H54 (cell line): ENCODE results near the gene XKR7.
A peak's percentile ranks its signal among the peaks of the same experiment; 100 is the strongest.

Experiments
- DNase-seq: peaks from one replicate; pipeline ENCODE4 v3.0.0; 2011; ENCODE audit warnings: low spot score, mixed read lengths; ENCODE audit not compliant: insufficient read length
- FAIRE-seq: peaks from 3 replicates; lab custom pipeline; 2011; peaks lifted over from hg19 to GRCh38; lab: Jason Lieb, UNC
- POLR2A ChIP-seq: IDR thresholded peaks from 2 replicates; pipeline ENCODE4 v1.6.1; 2011; ENCODE audit warnings: low read depth, mild to moderate bottlenecking, low read length

Gene XKR7

GRCh38 chr20:31974951-31975487 is 7.1 kb downstream of the XKR7 start:
- FAIRE-seq (no peak), DNase-seq (no peak)
- no peak for TF ChIP-seq POLR2A

DNA sequence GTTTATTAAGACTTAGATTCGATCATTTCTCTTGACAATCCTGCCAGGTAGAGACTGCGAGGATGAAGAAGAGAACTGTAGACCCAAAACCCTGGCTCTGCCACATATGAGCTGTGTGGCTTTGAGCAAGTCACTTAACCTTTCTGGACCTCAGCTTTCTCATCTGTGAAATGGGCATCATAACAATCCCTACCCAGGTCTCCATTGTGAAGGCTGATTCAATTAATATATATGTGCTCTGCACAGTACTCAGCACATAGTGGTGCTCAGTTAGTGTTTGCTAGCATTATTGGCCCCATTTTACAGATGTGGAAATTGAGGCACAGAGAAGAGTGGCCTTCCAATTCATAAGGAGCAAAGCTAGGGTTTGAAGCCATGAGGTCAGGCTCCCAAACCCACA is 7.9 kb downstream of the XKR7 start:
- DNase-seq (no peak), FAIRE-seq (no peak)
- TF ChIP-seq POLR2A = no peak

- no peak for TF ChIP-seq POLR2A
- no peak for DNase-seq
- FAIRE-seq = no peak
Observed at GRCh38 chr20:31977080-31977479, 9.1 kb downstream of the XKR7 start.

GRCh38 chr20:31979713-31980426 is 11.9 kb downstream of the XKR7 start:
- no peak for FAIRE-seq
- TF ChIP-seq POLR2A = no peak
- no peak for DNase-seq

- TF ChIP-seq POLR2A = no peak
- no peak for DNase-seq
- FAIRE-seq = no peak
Observed at GRCh38 chr20:31981784-31982183, 13.8 kb downstream of the XKR7 start.

GRCh38 chr20:31984981-31985471 is 17.1 kb downstream of the XKR7 start:
- FAIRE-seq (no peak), DNase-seq (no peak)
- TF ChIP-seq POLR2A = no peak

DNA sequence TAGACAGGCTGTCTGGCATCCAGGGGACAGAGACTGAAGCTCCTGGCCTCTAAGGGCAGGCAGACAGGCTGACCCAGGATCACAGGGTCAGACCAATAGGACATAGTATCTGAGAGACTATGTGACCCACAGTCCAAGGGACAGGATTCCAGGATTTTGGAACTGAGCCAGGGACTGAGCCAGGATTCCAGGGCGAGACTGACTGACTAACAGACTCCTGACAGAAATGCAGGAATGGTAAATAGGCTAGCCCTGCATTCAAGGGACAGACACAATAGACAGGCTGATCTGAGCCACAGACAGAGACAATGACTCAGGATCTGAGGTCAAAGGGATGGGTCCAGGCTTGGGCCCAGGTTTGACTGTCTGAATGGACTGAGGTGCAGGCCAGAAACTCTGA is 19.8 kb downstream of the XKR7 start:
- FAIRE-seq (no peak), DNase-seq (peak; percentile 60)
- TF ChIP-seq POLR2A = no peak

GRCh38 chr20:31988430-31989015 is 20.6 kb downstream of the XKR7 start:
- TF ChIP-seq POLR2A = no peak
- FAIRE-seq (no peak), DNase-seq (no peak)

DNA sequence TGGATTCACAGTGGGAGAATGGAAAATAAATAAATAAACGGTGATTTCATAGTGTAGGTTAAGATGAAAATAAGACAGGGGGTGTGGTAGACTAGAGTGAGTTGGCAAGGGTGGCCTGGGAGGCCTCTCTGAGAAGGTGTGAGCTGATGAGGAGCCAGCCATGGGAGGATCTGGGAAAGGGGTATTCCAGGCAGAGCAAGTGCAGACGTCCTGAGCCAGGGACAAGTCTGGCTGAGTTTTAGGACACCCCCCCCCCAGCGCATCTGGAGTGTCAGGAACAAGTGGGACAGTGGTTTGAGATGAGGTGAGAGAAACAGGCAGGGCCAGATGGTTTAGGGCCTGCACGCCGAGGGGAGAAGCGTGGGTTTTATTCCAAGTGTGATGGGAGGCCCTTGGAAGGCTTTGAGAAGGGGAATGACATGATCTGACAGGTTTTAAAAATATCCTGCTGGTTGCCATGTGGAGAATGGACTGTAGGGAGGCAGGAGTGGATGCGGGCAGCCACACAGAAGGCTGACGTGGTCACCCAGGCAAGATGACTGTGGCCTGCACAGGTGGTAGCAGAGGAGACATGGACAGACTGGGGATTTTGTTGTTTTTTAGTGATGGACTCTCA is 21.2 kb downstream of the XKR7 start:
- TF ChIP-seq POLR2A = no peak
- FAIRE-seq (no peak), DNase-seq (no peak)

GRCh38 chr20:31990641-31991338 is 22.8 kb downstream of the XKR7 start:
- no peak for TF ChIP-seq POLR2A
- FAIRE-seq = no peak
- DNase-seq = no peak

DNA sequence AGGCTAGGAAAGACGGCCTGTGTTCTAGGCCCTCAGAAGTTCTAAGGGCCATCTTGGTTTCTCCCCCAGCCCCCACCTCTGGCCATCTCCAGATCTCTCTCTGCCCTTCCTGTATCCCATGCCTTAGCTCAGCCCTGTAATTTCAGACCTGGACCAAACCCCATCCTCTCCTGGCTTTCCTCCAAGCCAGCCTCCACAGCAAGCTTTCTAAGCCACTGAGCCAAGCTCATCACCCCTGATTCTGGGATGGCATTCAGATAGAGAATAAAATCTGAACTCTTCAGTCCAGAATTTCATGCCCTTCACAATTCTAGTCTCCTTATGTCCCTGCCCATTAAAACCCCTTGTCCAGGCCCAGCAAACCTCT is 23.4 kb downstream of the XKR7 start:
- no peak for TF ChIP-seq POLR2A
- FAIRE-seq (no peak), DNase-seq (no peak)

GRCh38 chr20:31992086-31992485 is 24.1 kb downstream of the XKR7 start:
- TF ChIP-seq POLR2A = no peak
- DNase-seq = no peak
- FAIRE-seq = no peak

DNA sequence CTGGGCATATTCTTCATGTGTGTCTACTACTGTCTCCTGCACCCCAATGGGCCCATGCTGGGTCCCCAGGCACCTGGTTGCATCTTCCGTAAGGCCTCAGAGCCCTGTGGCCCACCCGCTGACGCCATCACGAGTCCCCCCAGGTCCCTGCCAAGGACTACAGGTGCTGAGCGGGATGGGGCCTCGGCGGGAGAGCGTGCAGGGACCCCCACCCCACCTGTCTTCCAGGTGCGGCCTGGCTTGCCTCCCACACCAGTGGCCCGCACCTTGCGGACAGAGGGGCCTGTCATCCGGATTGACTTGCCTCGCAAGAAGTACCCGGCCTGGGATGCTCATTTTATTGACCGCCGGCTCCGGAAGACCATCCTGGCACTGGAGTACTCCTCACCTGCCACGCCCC is 29.0 kb downstream of the XKR7 start:
- FAIRE-seq = no peak
- DNase-seq = no peak
- no peak for TF ChIP-seq POLR2A

GRCh38 chr20:31998246-31998645 is 30.3 kb downstream of the XKR7 start:
- FAIRE-seq (no peak), DNase-seq (no peak)
- no peak for TF ChIP-seq POLR2A
